WTC11 (cell line): Measurements from ENCODE around the gene GCFC2. TPM values are rescaled to one million over a fixed set of nuclear protein-coding genes. Genes with fewer than 3 reads are reported as not detected.
A peak's percentile ranks its signal among the peaks of the same experiment; 100 is the strongest.

Experiments used
- ATAC-seq: fragments of 200-7000 bp; cut with Tn5 transposase; 2 replicates; pipeline ENCODE4 v1.10.0; 2021; ENCODE audit warnings: mild to moderate bottlenecking, moderate library complexity
- CTCF ChIA-PET: fragments of 300-600 bp; sonication (Branson Sonifier 250); formaldehyde crosslinking; loops from one replicate; lab custom pipeline; 2021; ENCODE audit warnings: antibody characterized with exemption; lab: Charles Lee
- POLR2A ChIA-PET: fragments of 350-600 bp; sonication (Branson Sonifier 250); formaldehyde crosslinking; loops from one replicate; lab custom pipeline; 2021; ENCODE audit warnings: antibody characterized with exemption; lab: Charles Lee
- DNase-seq: peaks from one replicate; pipeline ENCODE4 v3.0.0; 2021; ENCODE audit warnings: low spot score
- H3K27ac Mint-ChIP-seq: 2 replicates; pipeline ENCODE4 v1.8.0; 2021; ENCODE audit warnings: mixed read lengths
- H3K27me3 Mint-ChIP-seq: 2 replicates; pipeline ENCODE4 v1.8.0; 2021; ENCODE audit warnings: low read depth, mild to moderate bottlenecking, moderate library complexity, mixed read lengths
- H3K36me3 Mint-ChIP-seq: 2 replicates; pipeline ENCODE4 v1.8.0; 2021; ENCODE audit warnings: mixed read lengths
- H3K4me1 Mint-ChIP-seq: 2 replicates; pipeline ENCODE4 v1.8.0; 2022; ENCODE audit warnings: mixed read lengths
- H3K4me3 Mint-ChIP-seq: 2 replicates; pipeline ENCODE4 v1.8.0; 2021; ENCODE audit warnings: mild to moderate bottlenecking, moderate library complexity, mixed read lengths
- H3K9me3 Mint-ChIP-seq: 2 replicates; pipeline ENCODE4 v1.8.0; 2021; ENCODE audit warnings: mixed read lengths
- CREB1 ChIP-seq: sonication (generic); formaldehyde crosslinking; IDR thresholded peaks from 2 replicates; pipeline ENCODE4 v1.8.0; 2023; ENCODE audit warnings: mild to moderate bottlenecking, missing genetic modification reagents
- ELF4 ChIP-seq: sonication (generic); formaldehyde crosslinking; IDR thresholded peaks from 2 replicates; pipeline ENCODE4 v1.8.1; 2022; ENCODE audit warnings: low read depth, mild to moderate bottlenecking, moderate library complexity, missing genetic modification reagents
- ESRRA ChIP-seq: sonication (generic); formaldehyde crosslinking; IDR thresholded peaks from 2 replicates; pipeline ENCODE4 v1.8.1; 2022; ENCODE audit warnings: mild to moderate bottlenecking, missing genetic modification reagents, borderline replicate concordance
- NFATC4 ChIP-seq: fragments of 250-450 bp; sonication (Bioruptor Pico); IDR thresholded peaks from 2 replicates; pipeline ENCODE4 v1.9.0; 2021; ENCODE audit warnings: mild to moderate bottlenecking
- NFYB ChIP-seq: sonication (generic); formaldehyde crosslinking; conservative IDR thresholded peaks from 2 replicates; pipeline ENCODE4 v1.8.0; 2022; ENCODE audit warnings: low read depth, missing genetic modification reagents
- ZBTB21 ChIP-seq: sonication (generic); formaldehyde crosslinking; IDR thresholded peaks from 2 replicates; pipeline ENCODE4 v1.8.1; 2023; ENCODE audit warnings: mild to moderate bottlenecking, missing genetic modification reagents, borderline replicate concordance
- ZNF219 ChIP-seq: sonication (generic); formaldehyde crosslinking; IDR thresholded peaks from 2 replicates; pipeline ENCODE4 v1.8.0; 2023; ENCODE audit warnings: missing genetic modification reagents, mild to moderate bottlenecking, borderline replicate concordance
- ZNF232 ChIP-seq: sonication (generic); formaldehyde crosslinking; IDR thresholded peaks from 2 replicates; pipeline ENCODE4 v1.8.0; 2022; ENCODE audit warnings: mild to moderate bottlenecking, missing genetic modification reagents
- ZNF671 ChIP-seq: fragments of 250-450 bp; sonication (Bioruptor Pico); IDR thresholded peaks from 2 replicates; pipeline ENCODE4 v1.8.0; 2021; ENCODE audit warnings: mild to moderate bottlenecking
- total RNA-seq: library from RNA; stranded (reverse); gene quantifications from 3 replicates; pipeline ENCODE4 v1.2.3, GENCODE V29; 2021
- TF ChIP-seq, protein P1 (sequence below): sonication (generic); formaldehyde crosslinking; IDR thresholded peaks from 2 replicates; pipeline ENCODE4 v1.8.0; 2023; ENCODE audit warnings: missing genetic modification reagents, mild to moderate bottlenecking, borderline replicate concordance
- TF ChIP-seq, protein P2 (sequence below): sonication (generic); formaldehyde crosslinking; IDR thresholded peaks from 2 replicates; pipeline ENCODE4 v1.8.1; 2022; ENCODE audit warnings: low read depth, mild to moderate bottlenecking, moderate library complexity, missing genetic modification reagents, borderline replicate concordance
- TF ChIP-seq, protein P3 (sequence below): sonication (generic); formaldehyde crosslinking; IDR thresholded peaks from 2 replicates; pipeline ENCODE4 v1.8.1; 2023; ENCODE audit warnings: mild to moderate bottlenecking, missing genetic modification reagents, moderate library complexity
- TF ChIP-seq, protein P4 (sequence below): sonication (generic); formaldehyde crosslinking; IDR thresholded peaks from 2 replicates; pipeline ENCODE4 v1.8.0; 2022; ENCODE audit warnings: mild to moderate bottlenecking, missing genetic modification reagents
- TF ChIP-seq, protein P5 (sequence below): sonication (generic); formaldehyde crosslinking; conservative IDR thresholded peaks from 2 replicates; pipeline ENCODE4 v1.8.1; 2022; ENCODE audit warnings: mild to moderate bottlenecking, missing genetic modification reagents
- TF ChIP-seq, protein P6 (sequence below): fragments of 200-600 bp; IDR thresholded peaks from 2 replicates; pipeline ENCODE4 v1.8.0; 2022; ENCODE audit warnings: antibody characterized with exemption
- TF ChIP-seq, protein P7 (sequence below): sonication (generic); formaldehyde crosslinking; IDR thresholded peaks from 2 replicates; pipeline ENCODE4 v1.8.1; 2023; ENCODE audit warnings: mild to moderate bottlenecking, missing genetic modification reagents, borderline replicate concordance
- TF ChIP-seq, protein P8 (sequence below): sonication (generic); formaldehyde crosslinking; IDR thresholded peaks from 2 replicates; pipeline ENCODE4 v1.8.0; 2022; ENCODE audit warnings: mild to moderate bottlenecking, missing genetic modification reagents

The GCFC2 gene
- total RNA-seq, 1 experiment from 2014 or later: 14.4 TPM

DNA sequence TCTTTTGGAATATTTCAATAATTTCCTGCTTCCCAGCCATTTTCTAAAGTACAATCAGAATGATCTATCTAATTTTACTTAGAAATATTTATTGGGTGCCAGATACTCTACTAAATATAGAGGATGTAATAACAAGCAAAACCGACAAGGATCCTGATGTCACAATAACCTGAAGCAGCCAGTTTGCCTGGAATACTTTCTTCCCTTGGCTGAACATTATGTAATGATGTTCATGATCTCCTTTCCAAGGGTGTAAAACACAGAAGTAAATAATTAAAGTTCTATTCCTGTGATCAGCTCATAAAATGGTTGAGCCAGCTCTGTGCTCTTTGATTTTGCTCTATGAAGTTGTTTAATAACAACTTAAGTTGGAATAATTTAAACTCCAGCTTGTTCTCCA lies 66.7 kb downstream of the GCFC2 start (continued):
- TF ChIP-seq ELF4 (no peak), NFATC4 (CRISPR knock-in tag) (no peak), CREB1 (CRISPR knock-in tag) (no peak)
- TF ChIP-seq, protein P1, sequence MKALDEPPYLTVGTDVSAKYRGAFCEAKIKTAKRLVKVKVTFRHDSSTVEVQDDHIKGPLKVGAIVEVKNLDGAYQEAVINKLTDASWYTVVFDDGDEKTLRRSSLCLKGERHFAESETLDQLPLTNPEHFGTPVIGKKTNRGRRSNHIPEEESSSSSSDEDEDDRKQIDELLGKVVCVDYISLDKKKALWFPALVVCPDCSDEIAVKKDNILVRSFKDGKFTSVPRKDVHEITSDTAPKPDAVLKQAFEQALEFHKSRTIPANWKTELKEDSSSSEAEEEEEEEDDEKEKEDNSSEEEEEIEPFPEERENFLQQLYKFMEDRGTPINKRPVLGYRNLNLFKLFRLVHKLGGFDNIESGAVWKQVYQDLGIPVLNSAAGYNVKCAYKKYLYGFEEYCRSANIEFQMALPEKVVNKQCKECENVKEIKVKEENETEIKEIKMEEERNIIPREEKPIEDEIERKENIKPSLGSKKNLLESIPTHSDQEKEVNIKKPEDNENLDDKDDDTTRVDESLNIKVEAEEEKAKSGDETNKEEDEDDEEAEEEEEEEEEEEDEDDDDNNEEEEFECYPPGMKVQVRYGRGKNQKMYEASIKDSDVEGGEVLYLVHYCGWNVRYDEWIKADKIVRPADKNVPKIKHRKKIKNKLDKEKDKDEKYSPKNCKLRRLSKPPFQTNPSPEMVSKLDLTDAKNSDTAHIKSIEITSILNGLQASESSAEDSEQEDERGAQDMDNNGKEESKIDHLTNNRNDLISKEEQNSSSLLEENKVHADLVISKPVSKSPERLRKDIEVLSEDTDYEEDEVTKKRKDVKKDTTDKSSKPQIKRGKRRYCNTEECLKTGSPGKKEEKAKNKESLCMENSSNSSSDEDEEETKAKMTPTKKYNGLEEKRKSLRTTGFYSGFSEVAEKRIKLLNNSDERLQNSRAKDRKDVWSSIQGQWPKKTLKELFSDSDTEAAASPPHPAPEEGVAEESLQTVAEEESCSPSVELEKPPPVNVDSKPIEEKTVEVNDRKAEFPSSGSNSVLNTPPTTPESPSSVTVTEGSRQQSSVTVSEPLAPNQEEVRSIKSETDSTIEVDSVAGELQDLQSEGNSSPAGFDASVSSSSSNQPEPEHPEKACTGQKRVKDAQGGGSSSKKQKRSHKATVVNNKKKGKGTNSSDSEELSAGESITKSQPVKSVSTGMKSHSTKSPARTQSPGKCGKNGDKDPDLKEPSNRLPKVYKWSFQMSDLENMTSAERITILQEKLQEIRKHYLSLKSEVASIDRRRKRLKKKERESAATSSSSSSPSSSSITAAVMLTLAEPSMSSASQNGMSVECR (CRISPR knock-in tag): no peak

DNA sequence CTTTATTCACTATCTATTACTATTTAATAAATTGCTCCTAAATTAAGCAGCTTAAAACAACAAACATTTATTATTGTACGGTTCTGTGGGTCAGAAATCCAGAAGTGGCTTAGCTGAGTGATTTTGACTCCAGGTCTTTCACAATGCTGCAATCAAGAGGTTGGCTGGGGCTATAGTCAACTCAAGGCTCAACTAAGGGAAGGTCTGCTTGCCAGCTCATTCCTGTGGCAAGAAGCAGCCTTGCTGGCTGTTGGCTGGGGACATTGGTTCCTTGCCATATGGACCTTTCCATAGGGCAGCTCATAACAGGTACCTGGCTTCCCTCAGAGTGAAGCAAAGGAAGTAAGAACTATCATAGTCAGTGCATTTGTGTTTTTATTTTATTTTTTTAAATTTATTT lies 69.1 kb downstream of the GCFC2 start:
- H3K27ac Mint-ChIP-seq: no peak overlapping the region
- H3K27me3 Mint-ChIP-seq: no peaks in the 10 kb centered on the region; the same call in 1 of the 2 replicates
- no peak for TF ChIP-seq CREB1 (CRISPR knock-in tag)
- TF ChIP-seq, protein P2, sequence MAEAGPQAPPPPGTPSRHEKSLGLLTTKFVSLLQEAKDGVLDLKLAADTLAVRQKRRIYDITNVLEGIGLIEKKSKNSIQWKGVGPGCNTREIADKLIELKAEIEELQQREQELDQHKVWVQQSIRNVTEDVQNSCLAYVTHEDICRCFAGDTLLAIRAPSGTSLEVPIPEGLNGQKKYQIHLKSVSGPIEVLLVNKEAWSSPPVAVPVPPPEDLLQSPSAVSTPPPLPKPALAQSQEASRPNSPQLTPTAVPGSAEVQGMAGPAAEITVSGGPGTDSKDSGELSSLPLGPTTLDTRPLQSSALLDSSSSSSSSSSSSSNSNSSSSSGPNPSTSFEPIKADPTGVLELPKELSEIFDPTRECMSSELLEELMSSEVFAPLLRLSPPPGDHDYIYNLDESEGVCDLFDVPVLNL: no peak
- TF ChIP-seq, protein P3, sequence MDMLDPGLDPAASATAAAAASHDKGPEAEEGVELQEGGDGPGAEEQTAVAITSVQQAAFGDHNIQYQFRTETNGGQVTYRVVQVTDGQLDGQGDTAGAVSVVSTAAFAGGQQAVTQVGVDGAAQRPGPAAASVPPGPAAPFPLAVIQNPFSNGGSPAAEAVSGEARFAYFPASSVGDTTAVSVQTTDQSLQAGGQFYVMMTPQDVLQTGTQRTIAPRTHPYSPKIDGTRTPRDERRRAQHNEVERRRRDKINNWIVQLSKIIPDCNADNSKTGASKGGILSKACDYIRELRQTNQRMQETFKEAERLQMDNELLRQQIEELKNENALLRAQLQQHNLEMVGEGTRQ (CRISPR knock-in tag): no peak
- TF ChIP-seq, protein P4, sequence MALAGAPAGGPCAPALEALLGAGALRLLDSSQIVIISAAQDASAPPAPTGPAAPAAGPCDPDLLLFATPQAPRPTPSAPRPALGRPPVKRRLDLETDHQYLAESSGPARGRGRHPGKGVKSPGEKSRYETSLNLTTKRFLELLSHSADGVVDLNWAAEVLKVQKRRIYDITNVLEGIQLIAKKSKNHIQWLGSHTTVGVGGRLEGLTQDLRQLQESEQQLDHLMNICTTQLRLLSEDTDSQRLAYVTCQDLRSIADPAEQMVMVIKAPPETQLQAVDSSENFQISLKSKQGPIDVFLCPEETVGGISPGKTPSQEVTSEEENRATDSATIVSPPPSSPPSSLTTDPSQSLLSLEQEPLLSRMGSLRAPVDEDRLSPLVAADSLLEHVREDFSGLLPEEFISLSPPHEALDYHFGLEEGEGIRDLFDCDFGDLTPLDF (CRISPR knock-in tag): no peak
- TF ChIP-seq ZNF219: no peak
- TF ChIP-seq ESRRA (CRISPR knock-in tag): no peak
- TF ChIP-seq NFYB: no peak
- no peak overlapping the region for H3K4me3 Mint-ChIP-seq
- H3K9me3 Mint-ChIP-seq: 0 out of 2 replicates have a peak, but pooled peaks cover 4% of the 10 kb centered on the region
- ATAC-seq: no peak
- DNase-seq: no peak
- ChIA-PET POLR2A (no interaction called here), CTCF (interaction anchor here (1.3 to 3.3 kb wide), 8 partner anchors 13 to 193 kb away, joined by 3 to 33 read pairs (median 12); no protein-coding TSS in a partner anchor)
- H3K36me3 Mint-ChIP-seq: no peaks in the 10 kb centered on the region
- peaks cover 13% of the 10 kb centered on the region for H3K4me1 Mint-ChIP-seq

DNA sequence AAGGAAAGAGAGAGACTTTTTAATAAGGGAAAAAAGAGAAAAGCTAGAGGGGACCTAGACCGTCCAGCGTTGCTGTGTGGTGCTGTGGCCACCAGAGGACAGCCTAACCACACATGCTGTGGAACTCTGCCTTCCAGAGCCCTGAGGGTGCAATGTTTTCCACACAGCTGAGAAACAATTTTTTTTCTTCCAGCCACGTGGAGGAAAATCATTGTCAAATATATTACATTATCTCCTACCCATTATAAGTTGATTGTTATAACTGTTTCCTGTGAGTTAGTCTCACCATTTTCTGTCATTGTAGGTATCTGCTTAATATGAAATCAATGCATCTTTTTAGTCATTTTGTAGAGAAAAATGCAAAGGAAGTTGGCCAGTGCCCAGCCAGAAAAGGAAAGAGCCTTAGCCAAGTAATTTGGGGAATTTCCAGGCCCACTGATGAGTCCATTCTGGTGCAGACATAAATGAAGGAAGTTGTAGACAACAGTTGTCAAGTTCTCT lies 70.0 kb downstream of the GCFC2 start:
- Mint-ChIP-seq H3K36me3 (no peaks in the 10 kb centered on the region), H3K27ac (no peak overlapping the region), H3K27me3 (no peaks in the 10 kb centered on the region; the same call in 1 of the 2 replicates)
- no peak for TF ChIP-seq ZBTB21 (CRISPR knock-in tag)
- TF ChIP-seq ZNF232 (CRISPR knock-in tag): no peak
- TF ChIP-seq ESRRA (CRISPR knock-in tag): no peak
- no peak for TF ChIP-seq ZNF671 (CRISPR knock-in tag)
- TF ChIP-seq, protein P5, sequence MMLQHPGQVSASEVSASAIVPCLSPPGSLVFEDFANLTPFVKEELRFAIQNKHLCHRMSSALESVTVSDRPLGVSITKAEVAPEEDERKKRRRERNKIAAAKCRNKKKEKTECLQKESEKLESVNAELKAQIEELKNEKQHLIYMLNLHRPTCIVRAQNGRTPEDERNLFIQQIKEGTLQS: no peak
- TF ChIP-seq, protein P6, sequence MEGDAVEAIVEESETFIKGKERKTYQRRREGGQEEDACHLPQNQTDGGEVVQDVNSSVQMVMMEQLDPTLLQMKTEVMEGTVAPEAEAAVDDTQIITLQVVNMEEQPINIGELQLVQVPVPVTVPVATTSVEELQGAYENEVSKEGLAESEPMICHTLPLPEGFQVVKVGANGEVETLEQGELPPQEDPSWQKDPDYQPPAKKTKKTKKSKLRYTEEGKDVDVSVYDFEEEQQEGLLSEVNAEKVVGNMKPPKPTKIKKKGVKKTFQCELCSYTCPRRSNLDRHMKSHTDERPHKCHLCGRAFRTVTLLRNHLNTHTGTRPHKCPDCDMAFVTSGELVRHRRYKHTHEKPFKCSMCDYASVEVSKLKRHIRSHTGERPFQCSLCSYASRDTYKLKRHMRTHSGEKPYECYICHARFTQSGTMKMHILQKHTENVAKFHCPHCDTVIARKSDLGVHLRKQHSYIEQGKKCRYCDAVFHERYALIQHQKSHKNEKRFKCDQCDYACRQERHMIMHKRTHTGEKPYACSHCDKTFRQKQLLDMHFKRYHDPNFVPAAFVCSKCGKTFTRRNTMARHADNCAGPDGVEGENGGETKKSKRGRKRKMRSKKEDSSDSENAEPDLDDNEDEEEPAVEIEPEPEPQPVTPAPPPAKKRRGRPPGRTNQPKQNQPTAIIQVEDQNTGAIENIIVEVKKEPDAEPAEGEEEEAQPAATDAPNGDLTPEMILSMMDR: peak; percentile 81
- TF ChIP-seq, protein P7, sequence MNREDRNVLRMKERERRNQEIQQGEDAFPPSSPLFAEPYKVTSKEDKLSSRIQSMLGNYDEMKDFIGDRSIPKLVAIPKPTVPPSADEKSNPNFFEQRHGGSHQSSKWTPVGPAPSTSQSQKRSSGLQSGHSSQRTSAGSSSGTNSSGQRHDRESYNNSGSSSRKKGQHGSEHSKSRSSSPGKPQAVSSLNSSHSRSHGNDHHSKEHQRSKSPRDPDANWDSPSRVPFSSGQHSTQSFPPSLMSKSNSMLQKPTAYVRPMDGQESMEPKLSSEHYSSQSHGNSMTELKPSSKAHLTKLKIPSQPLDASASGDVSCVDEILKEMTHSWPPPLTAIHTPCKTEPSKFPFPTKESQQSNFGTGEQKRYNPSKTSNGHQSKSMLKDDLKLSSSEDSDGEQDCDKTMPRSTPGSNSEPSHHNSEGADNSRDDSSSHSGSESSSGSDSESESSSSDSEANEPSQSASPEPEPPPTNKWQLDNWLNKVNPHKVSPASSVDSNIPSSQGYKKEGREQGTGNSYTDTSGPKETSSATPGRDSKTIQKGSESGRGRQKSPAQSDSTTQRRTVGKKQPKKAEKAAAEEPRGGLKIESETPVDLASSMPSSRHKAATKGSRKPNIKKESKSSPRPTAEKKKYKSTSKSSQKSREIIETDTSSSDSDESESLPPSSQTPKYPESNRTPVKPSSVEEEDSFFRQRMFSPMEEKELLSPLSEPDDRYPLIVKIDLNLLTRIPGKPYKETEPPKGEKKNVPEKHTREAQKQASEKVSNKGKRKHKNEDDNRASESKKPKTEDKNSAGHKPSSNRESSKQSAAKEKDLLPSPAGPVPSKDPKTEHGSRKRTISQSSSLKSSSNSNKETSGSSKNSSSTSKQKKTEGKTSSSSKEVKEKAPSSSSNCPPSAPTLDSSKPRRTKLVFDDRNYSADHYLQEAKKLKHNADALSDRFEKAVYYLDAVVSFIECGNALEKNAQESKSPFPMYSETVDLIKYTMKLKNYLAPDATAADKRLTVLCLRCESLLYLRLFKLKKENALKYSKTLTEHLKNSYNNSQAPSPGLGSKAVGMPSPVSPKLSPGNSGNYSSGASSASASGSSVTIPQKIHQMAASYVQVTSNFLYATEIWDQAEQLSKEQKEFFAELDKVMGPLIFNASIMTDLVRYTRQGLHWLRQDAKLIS (CRISPR knock-in tag): no peak
- TF ChIP-seq, protein P8, sequence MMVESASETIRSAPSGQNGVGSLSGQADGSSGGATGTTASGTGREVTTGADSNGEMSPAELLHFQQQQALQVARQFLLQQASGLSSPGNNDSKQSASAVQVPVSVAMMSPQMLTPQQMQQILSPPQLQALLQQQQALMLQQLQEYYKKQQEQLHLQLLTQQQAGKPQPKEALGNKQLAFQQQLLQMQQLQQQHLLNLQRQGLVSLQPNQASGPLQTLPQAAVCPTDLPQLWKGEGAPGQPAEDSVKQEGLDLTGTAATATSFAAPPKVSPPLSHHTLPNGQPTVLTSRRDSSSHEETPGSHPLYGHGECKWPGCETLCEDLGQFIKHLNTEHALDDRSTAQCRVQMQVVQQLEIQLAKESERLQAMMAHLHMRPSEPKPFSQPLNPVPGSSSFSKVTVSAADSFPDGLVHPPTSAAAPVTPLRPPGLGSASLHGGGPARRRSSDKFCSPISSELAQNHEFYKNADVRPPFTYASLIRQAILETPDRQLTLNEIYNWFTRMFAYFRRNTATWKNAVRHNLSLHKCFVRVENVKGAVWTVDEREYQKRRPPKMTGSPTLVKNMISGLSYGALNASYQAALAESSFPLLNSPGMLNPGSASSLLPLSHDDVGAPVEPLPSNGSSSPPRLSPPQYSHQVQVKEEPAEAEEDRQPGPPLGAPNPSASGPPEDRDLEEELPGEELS (CRISPR knock-in tag): no peak

More for the DNA sequence above, 70.0 kb downstream of the GCFC2 start:
- no peaks in the 10 kb centered on the region for H3K9me3 Mint-ChIP-seq
- H3K4me3 Mint-ChIP-seq: no peak overlapping the region
- POLR2A ChIA-PET: no interaction called here
- H3K4me1 Mint-ChIP-seq: peaks cover 9% of the 10 kb centered on the region
- CTCF ChIA-PET: interaction anchor here (0.6 to 3.3 kb wide), 18 partner anchors 12 to 804 kb away, joined by 3 to 33 read pairs (median 5); no protein-coding TSS in a partner anchor
- ATAC-seq (peak; percentile 98), DNase-seq (peak; percentile 68)
